K562 (cell line): ENCODE measurements around the gene C1QTNF6. TPM values are rescaled to one million over a fixed set of nuclear protein-coding genes. Genes with fewer than 3 reads are reported as not detected.

ENCODE experiments used
- ATAC-seq: fragments of 200-7000 bp; cut with Tn5 transposase; 3 replicates; pipeline ENCODE4 v1.9.1; 2020; ENCODE audit warnings: moderate library complexity
- BruUV-seq: library from RNA; stranded (reverse); fragments of 400-500 nt; replicated peaks from 2 replicates; lab custom pipeline; 2021; lab: Mats Ljungman, UMichigan
- CTCF ChIA-PET: fragments of 300-600 bp; formaldehyde crosslinking; extraction: SDS; loops from one replicate; lab custom pipeline; 2021; ENCODE audit warnings: low intra/inter-chr PET ratio; lab: Yijun Ruan, JAX
- POLR2A ChIA-PET: fragments of 300-600, 350-650 bp; sonication (Branson Sonifier 250); formaldehyde crosslinking; extraction: SDS; loops from one replicate; lab custom pipeline; 2021; ENCODE audit warnings: antibody characterized with exemption, inconsistent platforms; lab: Yijun Ruan, JAX
- DNase-seq, 4 experiments: peaks; one replicate each; pipeline versions ENCODE4 v3.0.0 to v3.0.0-alpha.2; 2011 to 2018; ENCODE audit warnings: low spot score in 3 of 4, mixed read lengths in 3 of 4; ENCODE audit errors: extremely low read depth in 1 of 4
- FAIRE-seq: peaks from 2 replicates; lab custom pipeline; 2011; peaks lifted over from hg19 to GRCh38; lab: Jason Lieb, UNC
- H2AFZ ChIP-seq: 2 replicates; pipeline ENCODE4 v1.6.0; 2011; ENCODE audit warnings: low read depth, low read length, control low read depth, inconsistent platforms
- H3K27ac ChIP-seq: fragments of 200-600 bp; 3 replicates; pipeline ENCODE4 v1.8.0; 2011; ENCODE audit warnings: low read depth, mild to moderate bottlenecking, control low read depth, inconsistent platforms, low read length, moderate library complexity, mixed read lengths; ENCODE audit errors: extremely low read depth
- H3K27me3 ChIP-seq, 2 experiments: fragments of 300-600 bp in 1 of 2; 2 replicates in 1 of 2; 3 replicates in 1 of 2; pipeline versions ENCODE4 v1.6.0 to v1.8.0; 2011; ENCODE audit warnings: inconsistent platforms in 2 of 2, low read length in 2 of 2, mild to moderate bottlenecking in 1 of 2, mixed read lengths in 1 of 2, moderate library complexity in 1 of 2; ENCODE audit not compliant: control insufficient read depth in 2 of 2, insufficient read depth in 2 of 2
- H3K36me3 ChIP-seq: fragments of 300-600 bp; 3 replicates; pipeline ENCODE4 v1.8.0; 2011; ENCODE audit warnings: mild to moderate bottlenecking, low read length, inconsistent platforms; ENCODE audit not compliant: control insufficient read depth, insufficient read depth
- H3K4me1 ChIP-seq, 2 experiments: fragments of 200-600 bp in 1 of 2; replicated peaks in 1 of 2; 2 replicates in 1 of 2; 3 replicates in 1 of 2; pipeline versions ENCODE4 v1.5.1 to v1.8.0; 2011; ENCODE audit warnings: inconsistent platforms in 2 of 2, low read length in 2 of 2, mild to moderate bottlenecking in 1 of 2, mixed read lengths in 1 of 2, moderate library complexity in 1 of 2; ENCODE audit not compliant: control insufficient read depth in 2 of 2, insufficient read depth in 2 of 2
- H3K4me2 ChIP-seq: 2 replicates; pipeline ENCODE4 v1.6.1; 2011; ENCODE audit warnings: low read length, control low read depth, inconsistent platforms, mixed read lengths; ENCODE audit not compliant: insufficient read depth
- H3K4me3 ChIP-seq: fragments of 200-600 bp; sonication (generic), shearing (Covaris generic); 2 replicates; pipeline ENCODE4 v1.5.1; 2016; ENCODE audit warnings: control low read depth, inconsistent platforms
- H3K79me2 ChIP-seq: fragments of 200-600 bp; 3 replicates; pipeline ENCODE4 v1.8.0; 2011; ENCODE audit warnings: low read length, inconsistent platforms; ENCODE audit not compliant: control insufficient read depth, insufficient read depth
- H3K9ac ChIP-seq, 2 experiments: 2 replicates each; pipeline versions ENCODE4 v1.6.0 to v1.6.1; 2011; ENCODE audit warnings: low read depth in 2 of 2, low read length in 2 of 2, control low read depth in 1 of 2, inconsistent platforms in 1 of 2, mild to moderate bottlenecking in 1 of 2, mixed read lengths in 1 of 2; ENCODE audit not compliant: insufficient read depth in 1 of 2
- H3K9me1 ChIP-seq: one replicate; pipeline ENCODE4 v1.6.0; 2011; ENCODE audit warnings: inconsistent platforms, mild to moderate bottlenecking, low read length, moderate library complexity; ENCODE audit not compliant: control insufficient read depth, insufficient read depth
- H3K9me3 ChIP-seq: replicated peaks from 2 replicates; pipeline ENCODE4 v1.5.1; 2011; ENCODE audit warnings: low read depth, low read length, inconsistent platforms; ENCODE audit not compliant: control insufficient read depth, insufficient read depth
- H4K20me1 ChIP-seq: replicated peaks from 2 replicates; pipeline ENCODE4 v1.6.1; 2011; ENCODE audit warnings: low read length, inconsistent platforms, mixed read lengths; ENCODE audit not compliant: control insufficient read depth, insufficient read depth
- ASH1L ChIP-seq: fragments of 450-650 bp; IDR thresholded peaks from 2 replicates; pipeline ENCODE4 v1.6.1; 2018; ENCODE audit warnings: borderline replicate concordance, mild to moderate bottlenecking, low read depth; ENCODE audit not compliant: partially characterized antibody
- CBX2 ChIP-seq: fragments of 200-600 bp; sonication (generic); IDR thresholded peaks from one replicate; pipeline ENCODE4 v1.6.1; 2012; ENCODE audit warnings: mild to moderate bottlenecking, low read length, inconsistent platforms; ENCODE audit not compliant: insufficient read depth, poor library complexity, severe bottlenecking
- CHD4 ChIP-seq: fragments of 200-600 bp; sonication (generic); IDR thresholded peaks from 3 replicates; pipeline ENCODE4 v1.6.1; 2012; ENCODE audit warnings: low read depth, mild to moderate bottlenecking, mixed read lengths, low read length, inconsistent platforms; ENCODE audit not compliant: insufficient read depth, insufficient replicate concordance, poor library complexity, severe bottlenecking
- CXXC5 ChIP-seq: fragments of 250-450 bp; sonication (Bioruptor Pico); IDR thresholded peaks from 2 replicates; pipeline ENCODE4 v1.8.0; 2022; ENCODE audit warnings: inconsistent platforms, mild to moderate bottlenecking, moderate library complexity
- ETV5 ChIP-seq: sonication (generic); formaldehyde crosslinking; IDR thresholded peaks from 2 replicates; pipeline ENCODE4 v1.4.0; 2020; ENCODE audit warnings: low read depth, mild to moderate bottlenecking, missing genetic modification reagents
- HNRNPLL ChIP-seq: fragments of 200-400 bp; formaldehyde crosslinking; IDR thresholded peaks from 2 replicates; pipeline ENCODE4 v1.6.1; 2017; ENCODE audit warnings: low read length, low read depth, mild to moderate bottlenecking; ENCODE audit not compliant: poor library complexity, severe bottlenecking
- NCOA6 ChIP-seq: fragments of 450-650 bp; IDR thresholded peaks from 2 replicates; pipeline ENCODE4 v1.6.1; 2017; ENCODE audit warnings: mild to moderate bottlenecking
- RBM25 ChIP-seq: fragments of 200-400 bp; formaldehyde crosslinking; IDR thresholded peaks from 2 replicates; pipeline ENCODE4 v1.6.1; 2018; ENCODE audit warnings: low read length, low read depth, moderate library complexity; ENCODE audit not compliant: severe bottlenecking
- RBM34 ChIP-seq: fragments of 200-400 bp; formaldehyde crosslinking; IDR thresholded peaks from 2 replicates; pipeline ENCODE4 v1.6.1; 2018; ENCODE audit warnings: low read length, borderline replicate concordance; ENCODE audit not compliant: insufficient read depth
- RBM39 ChIP-seq: fragments of 200-400 bp; formaldehyde crosslinking; optimal IDR thresholded peaks from 2 replicates; pipeline ENCODE3; 2018; ENCODE audit warnings: low read depth, low read length
- SMAD1 ChIP-seq: fragments of 150-350 bp; IDR thresholded peaks from 2 replicates; pipeline ENCODE4 v1.6.1; 2014; ENCODE audit warnings: low read length, low read depth; ENCODE audit not compliant: partially characterized antibody
- U2AF2 ChIP-seq: fragments of 200-400 bp; formaldehyde crosslinking; optimal IDR thresholded peaks from 2 replicates; pipeline ENCODE3; 2017; ENCODE audit warnings: low read depth, mild to moderate bottlenecking, low read length
- ZFX ChIP-seq: sonication (generic); formaldehyde crosslinking; IDR thresholded peaks from 2 replicates; pipeline ENCODE4 v1.8.0; 2022; ENCODE audit warnings: mild to moderate bottlenecking, missing genetic modification reagents, moderate library complexity
- ZNF311 ChIP-seq: fragments of 250-450 bp; sonication (Bioruptor Pico); IDR thresholded peaks from 2 replicates; pipeline ENCODE4 v1.4.0; 2020; ENCODE audit warnings: mild to moderate bottlenecking, moderate library complexity
- ZNF41 ChIP-seq: fragments of 250-450 bp; sonication (Bioruptor Pico); conservative IDR thresholded peaks from 2 replicates; pipeline ENCODE4 v1.4.0; 2020; ENCODE audit warnings: mild to moderate bottlenecking
- ZNF586 ChIP-seq: fragments of 450-650 bp; formaldehyde crosslinking; conservative IDR thresholded peaks from 2 replicates; pipeline ENCODE4 v1.4.0; 2020; ENCODE audit warnings: mild to moderate bottlenecking, moderate library complexity
- ZNF778 ChIP-seq: fragments of 450-650 bp; formaldehyde crosslinking; IDR thresholded peaks from 2 replicates; pipeline ENCODE4 v1.4.0; 2020; ENCODE audit warnings: mild to moderate bottlenecking, moderate library complexity
- ZSCAN32 ChIP-seq: fragments of 450-650 bp; formaldehyde crosslinking; IDR thresholded peaks from 2 replicates; pipeline ENCODE4 v1.4.0; 2020; ENCODE audit warnings: mild to moderate bottlenecking, moderate library complexity
- WGBS: fragments of 100-300 bp; shearing (Covaris generic); methylation state at CpG from one replicate; pipeline ENCODE4 v1.1.6; 2016; ENCODE audit warnings: low coverage, mixed read lengths; ENCODE audit not compliant: insufficient coverage; ENCODE audit errors: missing lambda C conversion rate; 5-methylcytosine and 5-hydroxymethylcytosine counted together
- in situ Hi-C: fragments of 300-500 bp; cut with MboI; formaldehyde crosslinking; loops from 4 replicates; pipeline ENCODE4 v1.15.0; 2018; ENCODE audit warnings: inconsistent platforms, mixed read lengths
- intact Hi-C: fragments of 100-400 bp; cut with micrococcal nuclease; formaldehyde crosslinking; loops from 2 replicates; pipeline ENCODE4 v1.14.2; 2022
- polyA plus RNA-seq, 8 experiments: library from polyadenylated mRNA; depleted of rRNA in 4 of 8; stranded (reverse) in 5 of 8; unstranded in 3 of 8; fragments of >200 nt; fragmentation: Nextera tagmentation in 2 of 8; fragmentation: Illumina TruSeq in 1 of 8; extraction: Ambion mirVana in 2 of 8; extraction: Trizol in 1 of 8; gene quantifications; 2 replicates each; pipeline versions ENCODE4 v1.2.1 to v1.2.3, GENCODE V29; 2011 to 2014; ENCODE audit warnings: inconsistent platforms in 1 of 8, missing spikeins in 1 of 8
- total RNA-seq, 7 experiments: library from RNA; depleted of rRNA in 6 of 7; stranded (reverse); fragments of >200 nt in 6 of 7; fragmentation: Illumina TruSeq in 2 of 7; extraction: Trizol in 2 of 7; gene quantifications; 2 replicates each; pipeline versions ENCODE4 v1.2.1 to v1.2.3, GENCODE V29; 2011 to 2021; ENCODE audit warnings: low replicate concordance in 1 of 7

C1QTNF6 gene
- total and polyA plus RNA-seq, 9 of the 15 experiments (the other 6 are each of a cell fraction or from before 2014, with no cell fraction given) = 0.18 to 0.92 (median 0.55) TPM

DNA sequence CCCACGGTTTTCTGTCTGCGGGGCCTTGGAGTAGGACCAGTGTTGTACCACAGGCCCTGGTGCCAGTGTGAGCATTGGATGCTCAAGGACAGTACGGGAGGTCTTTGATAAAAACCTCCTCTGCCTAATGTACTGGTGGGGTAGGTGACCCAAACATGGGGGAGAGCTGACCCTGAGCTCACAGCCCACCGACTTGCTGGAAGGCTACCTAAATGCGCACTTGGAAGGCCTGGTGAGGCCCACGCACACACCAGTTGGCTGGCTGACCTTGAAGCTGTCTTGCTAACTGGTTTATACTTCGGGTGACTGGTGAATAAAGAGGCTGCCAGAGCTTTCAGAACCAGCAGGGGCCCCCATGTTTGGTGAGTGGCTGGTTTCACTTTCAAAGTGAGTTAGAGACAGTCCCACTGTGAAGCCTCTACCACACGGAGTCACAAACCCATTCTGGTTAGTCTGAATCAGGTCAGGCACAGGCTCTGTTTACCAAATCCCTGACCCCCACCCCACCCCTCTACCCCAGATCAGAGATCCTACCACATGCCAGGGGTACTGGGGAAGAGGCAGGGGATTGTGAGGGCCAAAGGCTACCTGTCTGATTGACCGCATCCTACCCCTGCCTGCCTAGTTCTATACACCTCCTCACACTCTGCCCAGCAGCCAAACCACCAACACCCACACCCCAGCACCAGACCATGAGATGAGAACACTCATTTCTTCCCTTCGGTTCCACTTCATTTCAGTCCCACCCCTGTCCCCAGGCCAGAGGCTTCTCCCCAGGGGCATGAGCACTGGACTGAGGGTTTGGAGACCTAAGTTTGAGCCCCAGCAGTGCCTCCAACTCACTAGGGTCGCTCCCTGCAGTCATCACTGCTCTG, 25.6 kb downstream of the C1QTNF6 start:
- intact Hi-C loops (no loop called here), in situ Hi-C loops (no loop called here)
- no peaks in the 10 kb centered on the region for H3K9me1 ChIP-seq
- no peaks in the 10 kb centered on the region for H4K20me1 ChIP-seq
- TF ChIP-seq HNRNPLL (no peak), RBM39 (no peak), ZNF41 (no peak), NCOA6 (no peak), ASH1L (no peak), RBM25 (no peak), CXXC5 (no peak), SMAD1 (no peak), ZNF778 (no peak), CHD4 (no peak), U2AF2 (no peak), ZFX (CRISPR knock-in tag) (no peak), ZNF586 (no peak), ZSCAN32 (CRISPR knock-in tag) (no peak), CBX2 (no peak), ETV5 (CRISPR knock-in tag) (no peak), RBM34 (no peak), ZNF311 (no peak)
- no peaks in the 10 kb centered on the region; the same call in 1 of the 2 replicates for H3K9me3 ChIP-seq
- ATAC-seq (no peak), FAIRE-seq (no peak), DNase-seq (no peak)
- no peaks in the 10 kb centered on the region for H3K36me3 ChIP-seq
- no peak overlapping the region for H3K4me2 ChIP-seq
- BruUV-seq = no TSS peak
- CTCF ChIA-PET = no interaction called here
- no peak overlapping the region for H3K4me3 ChIP-seq
- WGBS = 11% methylated on average over 9 of the region's 11 CpGs
- H3K27me3 ChIP-seq = peaks cover 0 to 25% of the 10 kb centered on the region in 2 experiments; a peak in 3 of 5 replicates
- peaks cover 0 to 13% of the 10 kb centered on the region in 2 experiments; a peak in 2 of 5 replicates for H3K4me1 ChIP-seq
- POLR2A ChIA-PET = interaction anchor here (0.5 to 1.2 kb wide), 4 partner anchors 17 to 318 kb away, joined by 3 to 4 read pairs (median 3); no protein-coding TSS in a partner anchor
- no peak overlapping the region for H2AFZ ChIP-seq
- no peaks in the 10 kb centered on the region for H3K79me2 ChIP-seq
- no peak overlapping the region for H3K9ac ChIP-seq
- H3K27ac ChIP-seq = no peak overlapping the region
